Neutrophil (primary cell): ENCODE results near the gene CENPX.

Experiments
- H3K27ac ChIP-seq: fragments of 200-600 bp; sonication (generic); 2 replicates; pipeline ENCODE4 v1.5.1; 2016; ENCODE audit warnings: mild to moderate bottlenecking, moderate library complexity
- H3K27me3 ChIP-seq: fragments of 200-600 bp; sonication (generic); 2 replicates; pipeline ENCODE4 v1.6.0; 2016; ENCODE audit warnings: mild to moderate bottlenecking
- H3K36me3 ChIP-seq: fragments of 200-600 bp; sonication (generic); 2 replicates; pipeline ENCODE4 v1.5.1; 2017
- H3K4me1 ChIP-seq, 2 experiments: fragments of 200-600 bp in 1 of 2; sonication (generic) in 1 of 2; 1 replicate in 1 of 2; 2 replicates in 1 of 2; pipeline versions ENCODE4 v1.5.1 to v1.6.1; 2013 to 2016; ENCODE audit warnings: low read depth in 1 of 2, low read length in 1 of 2, mild to moderate bottlenecking in 1 of 2, moderate library complexity in 1 of 2; ENCODE audit not compliant: control insufficient read depth in 1 of 2, insufficient read depth in 1 of 2
- H3K4me3 ChIP-seq, 2 experiments: fragments of 200-600 bp in 1 of 2; sonication (generic) in 1 of 2; 1 replicate in 1 of 2; 2 replicates in 1 of 2; pipeline ENCODE4 v1.5.1; 2013 to 2016; ENCODE audit warnings: low read depth in 1 of 2, low read length in 1 of 2, mild to moderate bottlenecking in 1 of 2, moderate library complexity in 1 of 2
- H3K9me3 ChIP-seq: fragments of 200-600 bp; sonication (generic); 2 replicates; pipeline ENCODE4 v1.5.1; 2016
- TF ChIP-seq, protein P1 (sequence below): fragments of 200-600 bp; sonication (generic); IDR thresholded peaks from 2 replicates; pipeline ENCODE4 v1.5.1; 2016; ENCODE audit warnings: antibody characterized with exemption

Gene CENPX

DNA sequence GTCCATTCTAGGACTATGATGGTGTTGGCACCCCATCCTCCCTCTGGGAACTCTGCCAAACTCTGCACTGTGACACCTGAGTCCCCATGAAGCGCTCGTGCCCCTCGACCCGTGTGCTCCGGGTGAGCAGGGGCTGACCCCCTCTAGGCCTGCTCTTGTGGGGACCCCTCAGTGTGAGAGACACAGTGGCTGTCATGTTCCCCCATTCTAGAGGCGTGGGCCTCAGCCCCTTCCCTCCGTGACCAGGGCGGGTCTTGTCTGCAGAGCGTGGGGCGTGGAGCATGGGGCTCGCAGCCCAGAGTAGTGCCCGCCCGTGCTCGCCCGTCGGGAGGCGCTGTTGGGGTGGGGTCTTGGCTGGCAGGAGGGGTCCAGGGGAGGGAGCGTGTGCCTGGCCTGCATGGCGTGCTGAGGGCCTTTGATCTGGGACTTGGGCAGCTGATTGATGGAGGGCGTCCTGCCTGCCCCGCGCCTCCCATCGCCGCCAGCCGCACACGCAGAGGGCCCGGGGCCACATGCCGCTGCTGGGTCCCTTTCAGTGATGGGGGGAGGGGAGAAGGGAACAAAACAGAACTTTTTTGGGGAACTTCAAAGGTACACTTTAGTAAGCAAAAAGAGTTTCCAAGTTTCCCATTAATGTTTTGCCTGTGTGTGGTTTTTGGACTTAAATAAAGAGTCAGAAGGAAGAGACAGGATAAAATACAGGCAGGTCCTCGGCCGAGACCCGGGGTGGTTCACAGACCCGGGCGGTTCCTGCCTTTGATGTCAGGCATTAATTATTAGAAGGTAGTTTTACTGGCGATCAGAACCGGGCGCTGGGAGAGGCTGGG, 22.5 kb downstream of the CENPX start:
- Histone ChIP-seq H3K4me1 (no peaks in the 10 kb centered on the region), H3K9me3 (no peaks in the 10 kb centered on the region), H3K4me3 (no peak overlapping the region), H3K27ac (no peak overlapping the region), H3K27me3 (no peaks in the 10 kb centered on the region), H3K36me3 (peaks cover 7% of the 10 kb centered on the region)
- TF ChIP-seq, protein P1, sequence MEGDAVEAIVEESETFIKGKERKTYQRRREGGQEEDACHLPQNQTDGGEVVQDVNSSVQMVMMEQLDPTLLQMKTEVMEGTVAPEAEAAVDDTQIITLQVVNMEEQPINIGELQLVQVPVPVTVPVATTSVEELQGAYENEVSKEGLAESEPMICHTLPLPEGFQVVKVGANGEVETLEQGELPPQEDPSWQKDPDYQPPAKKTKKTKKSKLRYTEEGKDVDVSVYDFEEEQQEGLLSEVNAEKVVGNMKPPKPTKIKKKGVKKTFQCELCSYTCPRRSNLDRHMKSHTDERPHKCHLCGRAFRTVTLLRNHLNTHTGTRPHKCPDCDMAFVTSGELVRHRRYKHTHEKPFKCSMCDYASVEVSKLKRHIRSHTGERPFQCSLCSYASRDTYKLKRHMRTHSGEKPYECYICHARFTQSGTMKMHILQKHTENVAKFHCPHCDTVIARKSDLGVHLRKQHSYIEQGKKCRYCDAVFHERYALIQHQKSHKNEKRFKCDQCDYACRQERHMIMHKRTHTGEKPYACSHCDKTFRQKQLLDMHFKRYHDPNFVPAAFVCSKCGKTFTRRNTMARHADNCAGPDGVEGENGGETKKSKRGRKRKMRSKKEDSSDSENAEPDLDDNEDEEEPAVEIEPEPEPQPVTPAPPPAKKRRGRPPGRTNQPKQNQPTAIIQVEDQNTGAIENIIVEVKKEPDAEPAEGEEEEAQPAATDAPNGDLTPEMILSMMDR = no peak

DNA sequence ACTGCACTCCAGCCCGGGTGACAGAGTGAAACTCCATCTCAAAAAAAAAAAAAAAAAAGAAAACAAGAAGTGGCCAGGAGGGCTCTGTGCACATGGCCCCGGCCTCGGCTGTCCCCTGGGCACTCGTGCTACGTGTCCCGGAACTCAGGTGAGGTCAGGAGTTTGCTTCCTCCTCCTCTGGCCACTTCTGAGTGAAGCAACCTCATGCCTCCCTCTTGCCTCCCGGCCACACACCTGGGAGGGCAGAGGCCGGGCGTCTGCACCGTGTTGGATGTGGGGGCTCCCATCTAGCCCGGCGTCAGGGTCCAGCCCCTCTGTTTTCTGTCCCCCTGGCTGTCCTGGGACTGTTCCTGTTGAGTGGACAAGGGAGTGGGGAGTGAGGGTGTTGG, 23.1 kb downstream of the CENPX start:
- H3K4me1 ChIP-seq = no peaks in the 10 kb centered on the region
- no peaks in the 10 kb centered on the region for H3K9me3 ChIP-seq
- no peak overlapping the region for H3K4me3 ChIP-seq
- H3K27me3 ChIP-seq = no peaks in the 10 kb centered on the region
- peaks cover 7% of the 10 kb centered on the region for H3K36me3 ChIP-seq
- TF ChIP-seq, protein P1 = no peak
- no peak overlapping the region for H3K27ac ChIP-seq

DNA sequence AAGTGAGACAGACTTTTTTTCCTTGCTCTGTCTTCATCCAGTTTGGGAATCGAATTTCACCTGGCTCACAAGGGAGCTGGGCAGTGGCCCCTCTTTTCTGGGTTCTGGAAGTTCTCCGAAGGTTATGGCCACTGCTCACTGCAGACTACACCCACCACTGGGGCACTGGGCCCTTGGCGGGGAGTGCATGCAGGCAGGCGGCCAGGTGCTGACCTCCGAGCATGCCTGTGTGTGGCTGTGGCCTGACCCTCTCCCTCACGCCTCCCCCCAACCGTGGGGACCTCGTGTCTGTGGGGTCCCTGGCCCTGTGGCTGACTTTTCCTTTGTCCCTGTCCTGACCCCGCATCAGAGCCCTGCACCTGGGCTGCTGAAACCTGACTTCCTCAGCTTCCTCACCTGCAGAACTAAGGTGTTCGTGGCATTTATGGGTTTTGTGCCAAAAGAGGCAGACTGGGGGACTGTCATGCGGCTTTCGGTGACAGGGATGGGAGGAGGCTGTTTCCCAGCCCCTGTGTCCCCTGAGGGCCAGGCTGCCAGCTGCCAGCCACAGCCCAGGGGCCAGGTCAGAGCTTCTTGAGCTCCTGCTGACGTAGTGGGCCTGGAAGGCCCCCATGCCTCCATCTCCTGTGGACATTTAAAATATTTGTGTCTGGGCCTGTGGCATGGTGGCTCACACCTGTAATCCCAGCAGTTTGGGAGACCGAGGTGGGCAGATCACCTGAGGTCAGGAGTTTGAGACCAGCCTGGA, 23.8 kb downstream of the CENPX start:
- H3K4me1 ChIP-seq = no peaks in the 10 kb centered on the region
- H3K27ac ChIP-seq = no peak overlapping the region
- H3K9me3 ChIP-seq = no peaks in the 10 kb centered on the region
- H3K36me3 ChIP-seq = peaks cover 7% of the 10 kb centered on the region
- H3K4me3 ChIP-seq = no peak overlapping the region
- TF ChIP-seq, protein P1 = no peak
- H3K27me3 ChIP-seq = no peaks in the 10 kb centered on the region

DNA sequence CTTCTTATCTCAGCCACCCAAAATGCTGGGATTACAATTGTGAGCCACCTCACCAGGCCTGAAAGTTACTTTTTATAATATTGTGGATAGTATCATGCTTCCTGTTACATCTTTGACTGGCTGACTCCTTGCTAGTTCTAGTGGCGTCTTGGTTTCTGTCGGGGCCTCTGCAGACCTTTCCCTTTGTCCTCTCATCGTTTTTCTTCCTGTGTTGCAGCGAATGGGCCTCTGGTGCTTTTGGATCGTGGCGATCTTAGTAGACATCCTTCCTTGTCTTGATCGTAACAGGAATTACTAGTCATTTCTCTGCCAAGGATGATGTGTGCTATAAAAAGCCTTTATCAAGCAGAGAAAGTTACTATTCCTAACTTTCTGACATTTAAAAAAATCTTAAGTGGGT, 24.5 kb downstream of the CENPX start:
- Histone ChIP-seq H3K36me3 (peaks cover 7% of the 10 kb centered on the region), H3K4me1 (no peaks in the 10 kb centered on the region), H3K27me3 (no peaks in the 10 kb centered on the region), H3K27ac (no peak overlapping the region), H3K4me3 (no peak overlapping the region), H3K9me3 (no peaks in the 10 kb centered on the region)
- TF ChIP-seq, protein P1 = no peak

DNA sequence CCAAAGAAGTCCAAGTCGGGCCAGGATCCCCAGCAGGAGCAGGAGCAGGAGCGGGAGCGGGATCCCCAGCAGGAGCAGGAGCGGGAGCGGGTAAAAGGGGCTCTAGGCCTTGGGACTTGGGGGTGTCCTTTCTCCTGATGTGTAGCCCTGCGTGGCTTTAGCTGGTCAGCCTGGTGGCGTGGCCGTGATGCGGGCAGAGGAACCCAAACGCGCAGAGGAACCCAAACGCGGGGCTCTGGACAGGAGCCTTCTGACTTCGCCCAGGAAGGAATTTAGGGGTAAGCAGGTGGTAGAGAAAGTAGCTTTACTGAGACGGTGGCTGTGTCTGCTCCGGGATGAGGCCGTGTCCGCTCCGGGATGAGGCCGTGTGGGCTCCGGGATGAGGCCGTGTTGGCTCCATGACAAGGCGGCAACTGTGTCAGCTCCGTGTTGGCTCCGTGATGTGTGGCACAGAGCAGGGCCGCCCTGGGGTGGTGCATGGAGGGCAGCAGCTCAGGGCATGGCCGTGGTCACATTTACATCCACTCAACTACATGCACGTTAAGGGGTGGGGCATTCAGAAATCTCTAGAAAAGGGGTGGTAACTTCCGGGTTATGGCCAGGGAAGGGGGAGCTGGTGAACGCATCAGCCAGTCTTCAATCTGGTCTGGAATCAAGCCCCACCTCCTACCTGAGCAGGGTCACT, 25.8 kb downstream of the CENPX start:
- Histone ChIP-seq H3K27me3 (no peaks in the 10 kb centered on the region), H3K4me3 (no peak overlapping the region), H3K27ac (no peak overlapping the region), H3K9me3 (no peaks in the 10 kb centered on the region), H3K4me1 (no peaks in the 10 kb centered on the region), H3K36me3 (peaks cover 7% of the 10 kb centered on the region)
- TF ChIP-seq, protein P1 = no peak
